ENCODE measurements around the gene ONECUT1.

The ONECUT1 gene

GRCh38 chr15:52780172-52780980 lies 9.8 kb downstream of the ONECUT1 start:
- peak; percentile 53 for DNase-seq

DNA sequence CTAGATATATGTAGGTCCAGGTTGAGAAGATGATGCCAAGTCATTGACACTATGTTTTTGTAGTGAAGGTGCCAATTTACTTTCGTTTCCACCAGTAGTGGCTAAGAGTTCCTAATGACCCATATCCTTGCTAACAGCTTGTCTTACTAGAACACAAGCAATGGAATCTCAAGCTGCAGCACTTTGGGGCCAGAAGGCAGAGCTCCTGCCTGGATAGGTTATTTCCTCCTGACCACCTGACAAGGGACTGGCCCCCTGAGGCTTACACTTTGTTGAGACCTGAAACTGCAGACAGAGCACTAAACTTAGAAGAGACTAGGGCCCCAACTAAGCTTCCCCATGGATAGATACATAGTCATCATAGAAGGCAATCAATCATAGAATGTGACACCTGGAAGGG lies 11.7 kb downstream of the ONECUT1 start:
- no peak for DNase-seq

DNA sequence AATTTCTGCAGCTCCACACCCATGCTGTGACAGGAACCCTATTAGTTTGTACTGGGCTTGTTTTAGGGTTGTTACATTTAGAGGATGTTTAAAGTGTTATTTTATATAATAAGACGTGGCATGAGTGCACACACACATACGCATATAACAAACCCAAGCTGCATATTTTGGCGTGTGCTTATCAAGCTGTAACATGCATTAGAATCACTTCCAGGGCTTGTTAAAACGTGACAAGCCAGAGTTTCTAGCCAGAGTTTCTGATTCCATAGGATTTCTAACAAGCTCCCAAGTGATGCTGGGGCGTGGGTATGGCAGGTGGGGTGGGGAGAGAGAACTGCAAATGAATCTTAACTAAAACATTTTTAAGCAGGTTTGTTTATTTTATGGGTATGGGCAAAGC lies 17.4 kb downstream of the ONECUT1 start:
- no peak for DNase-seq

DNA sequence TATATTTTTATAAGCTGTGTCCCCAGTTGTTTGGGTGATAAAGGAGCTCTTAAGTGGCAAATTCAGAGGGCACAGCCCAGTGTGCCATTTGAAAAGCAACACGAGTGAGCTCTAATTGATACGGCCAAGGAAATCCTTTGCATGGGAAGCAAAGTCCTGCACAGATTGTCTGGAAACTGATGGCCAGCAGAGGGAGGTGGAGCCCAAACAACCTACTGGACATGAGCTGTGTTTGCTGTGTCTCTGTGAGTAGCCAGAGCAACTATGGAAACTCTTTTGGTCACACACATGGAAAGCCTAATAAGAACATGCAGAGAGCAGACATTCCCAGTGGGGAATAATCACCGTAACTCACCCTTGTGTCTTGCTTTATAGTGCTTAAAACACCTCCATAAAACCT lies 24.4 kb downstream of the ONECUT1 start:
- DNase-seq, result no peak

DNA sequence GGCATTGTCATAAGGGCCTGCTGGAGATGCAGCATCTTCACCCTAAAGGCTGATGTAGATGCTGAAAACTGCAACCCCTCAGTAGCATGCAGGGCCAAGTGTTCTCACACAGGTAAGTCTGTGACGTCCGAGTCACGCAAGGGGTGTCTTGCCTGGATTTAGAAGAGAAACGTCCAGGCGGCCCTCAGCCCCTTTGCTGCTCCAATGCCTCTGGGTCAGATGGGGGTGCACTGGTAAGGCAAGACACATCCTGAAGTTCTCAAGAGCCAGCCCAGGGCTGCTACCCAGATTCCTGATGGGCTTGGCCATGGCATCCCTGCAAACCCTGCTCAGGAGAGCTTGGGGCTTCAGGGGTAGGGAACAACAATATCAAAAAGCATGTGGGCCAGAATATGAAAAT lies 25.4 kb downstream of the ONECUT1 start:
- DNase-seq, result no peak

- no peak for DNase-seq
Observed at GRCh38 chr15:52762621-52763020, 27.5 kb downstream of the ONECUT1 start.

DNA sequence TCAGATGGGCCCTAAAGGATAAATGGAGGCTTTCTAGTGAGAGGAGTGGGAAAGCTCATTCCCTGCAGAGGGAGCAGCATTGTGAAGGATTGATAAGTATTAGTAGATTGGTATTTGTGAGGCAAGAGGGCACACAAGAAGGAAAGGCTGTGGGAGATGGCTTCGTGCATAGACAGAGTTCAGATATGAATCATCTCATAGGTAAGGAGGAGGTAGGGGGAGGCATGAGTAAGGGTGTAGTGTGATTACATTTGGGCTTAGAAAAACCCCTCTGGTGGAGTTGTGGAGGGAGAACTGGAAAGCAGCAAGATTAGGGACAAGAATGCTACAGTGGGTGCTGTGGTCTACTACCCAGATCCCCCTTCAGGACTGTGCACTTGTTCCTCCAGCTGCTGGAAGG lies 29.6 kb downstream of the ONECUT1 start:
- DNase-seq, result no peak

- DNase-seq, result no peak
Observed at GRCh38 chr15:52759969-52760368, 30.2 kb downstream of the ONECUT1 start.

- no peak for DNase-seq
Observed at GRCh38 chr15:52757496-52757895, 32.6 kb downstream of the ONECUT1 start.

GRCh38 chr15:52751522-52751921 lies 38.6 kb downstream of the ONECUT1 start:
- DNase-seq, result no peak

DNA sequence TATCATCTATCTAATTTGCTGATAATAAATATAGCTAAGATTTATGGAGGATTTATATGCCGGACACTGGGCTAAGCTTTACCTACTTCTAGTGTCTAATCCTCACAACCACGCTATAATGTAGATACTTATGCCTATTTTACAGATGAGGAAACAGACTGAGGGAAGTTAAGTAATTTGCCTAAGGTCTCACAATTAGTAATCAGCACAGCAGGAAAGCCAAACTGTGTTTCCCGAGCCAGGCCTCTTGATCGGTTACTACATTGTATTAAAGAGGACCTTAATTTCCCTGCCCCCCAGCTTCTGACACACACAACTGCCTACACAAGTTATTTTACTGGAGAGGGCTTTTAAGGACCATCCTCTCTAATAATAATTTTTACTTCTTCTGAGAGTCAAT lies 40.9 kb downstream of the ONECUT1 start:
- DNase-seq, result no peak

GRCh38 chr15:52746162-52746757 lies 43.9 kb downstream of the ONECUT1 start:
- no peak for DNase-seq

DNA sequence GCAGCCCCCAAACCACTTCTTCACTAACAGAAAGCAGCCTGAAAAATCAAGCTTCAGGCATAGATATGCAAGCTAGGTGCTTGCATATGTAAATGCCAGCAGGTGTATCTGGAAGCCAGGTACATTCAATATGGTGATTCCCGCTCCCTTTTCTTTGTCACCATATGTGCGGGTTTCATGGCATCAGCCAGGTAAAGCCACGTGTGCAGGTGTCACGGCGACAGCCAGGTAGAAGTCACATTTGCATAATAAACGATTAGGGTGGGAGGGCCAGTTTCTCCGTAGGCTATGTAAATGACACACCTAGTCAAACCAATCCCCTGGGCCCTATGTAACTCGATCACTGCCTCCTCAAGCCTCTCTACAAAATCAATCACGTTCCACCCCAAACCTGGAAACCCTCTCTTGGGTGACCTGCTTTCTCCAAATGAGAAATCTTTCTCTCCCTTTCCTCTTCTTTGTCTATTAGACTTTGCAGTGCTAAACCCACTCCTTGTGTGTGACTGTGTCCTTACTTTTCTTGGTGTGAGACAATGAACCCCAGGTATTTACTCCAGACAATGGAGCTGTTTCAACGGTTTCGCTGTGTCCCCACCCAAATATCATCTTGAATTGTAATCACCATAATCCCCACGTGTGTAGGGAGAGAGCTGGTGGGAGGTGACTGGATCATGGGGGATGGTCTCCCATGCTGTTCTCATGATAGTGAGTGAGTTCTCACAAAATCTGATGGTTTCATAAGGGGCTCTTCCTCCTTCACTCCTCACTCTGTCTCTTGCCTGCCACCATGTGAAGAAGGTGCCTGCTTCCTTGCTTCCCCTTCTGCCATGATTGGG lies 44.6 kb downstream of the ONECUT1 start:
- no peak for DNase-seq

GRCh38 chr15:52738311-52738710 lies 51.8 kb downstream of the ONECUT1 start:
- no peak for DNase-seq

DNA sequence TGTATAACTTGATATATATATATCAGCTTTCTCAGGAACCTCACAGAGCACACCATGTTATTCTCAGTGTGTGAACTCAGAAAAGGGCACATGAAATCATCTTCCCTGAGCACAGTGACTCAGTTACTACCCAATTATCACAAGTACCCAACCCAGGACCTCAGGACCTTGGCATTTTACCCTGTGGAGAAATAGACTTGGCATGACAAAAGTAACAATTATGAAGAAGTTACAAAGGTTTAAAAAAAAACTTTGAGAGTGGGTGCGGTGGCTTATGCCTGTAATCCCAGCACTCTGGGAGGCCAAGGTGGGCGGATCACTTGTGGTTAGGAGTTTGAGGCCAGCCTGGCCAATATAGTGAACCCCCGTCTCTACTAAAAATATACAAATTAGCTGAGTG lies 52.4 kb downstream of the ONECUT1 start:
- DNase-seq, result no peak

DNA sequence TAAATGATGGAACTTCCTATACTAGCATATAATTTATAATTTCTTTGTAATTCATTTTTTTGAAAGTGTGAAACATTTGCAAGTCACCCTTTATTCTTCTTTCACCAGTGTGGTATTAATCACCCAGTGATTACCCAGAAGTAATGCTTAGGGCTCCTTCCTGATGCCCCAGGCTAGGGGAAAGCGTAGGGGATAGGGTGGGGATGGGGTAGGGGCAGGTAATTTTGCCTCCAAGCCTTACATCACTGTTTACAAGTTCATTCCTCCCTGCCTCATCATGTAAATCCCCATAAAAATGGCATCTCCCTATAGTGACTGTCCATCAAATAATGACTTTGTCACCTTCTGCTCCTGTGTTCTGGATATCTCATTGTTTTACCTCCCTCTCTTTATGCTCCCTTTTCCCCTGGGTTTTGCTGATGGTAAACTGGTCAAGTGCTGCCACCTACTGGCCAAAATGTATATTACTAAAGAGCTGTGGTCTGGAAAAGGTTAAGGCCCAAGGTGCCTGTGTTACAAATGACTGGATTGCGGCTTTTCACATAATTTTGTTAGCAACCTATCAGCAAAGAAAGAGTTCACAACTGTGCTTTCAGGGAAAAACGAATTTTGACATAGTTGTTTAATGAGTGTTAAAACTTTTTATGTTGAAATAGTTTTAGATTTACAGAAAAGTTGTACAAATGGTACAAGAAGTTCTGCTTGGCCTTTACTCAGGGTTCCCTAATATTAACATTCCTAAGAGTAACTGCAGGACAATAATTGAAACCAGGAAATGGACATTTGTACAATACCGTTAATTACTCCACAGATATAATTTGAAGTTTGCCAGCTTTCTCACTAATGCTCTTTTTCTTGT lies 54.7 kb downstream of the ONECUT1 start:
- DNase-seq, result peak; percentile 54

DNA sequence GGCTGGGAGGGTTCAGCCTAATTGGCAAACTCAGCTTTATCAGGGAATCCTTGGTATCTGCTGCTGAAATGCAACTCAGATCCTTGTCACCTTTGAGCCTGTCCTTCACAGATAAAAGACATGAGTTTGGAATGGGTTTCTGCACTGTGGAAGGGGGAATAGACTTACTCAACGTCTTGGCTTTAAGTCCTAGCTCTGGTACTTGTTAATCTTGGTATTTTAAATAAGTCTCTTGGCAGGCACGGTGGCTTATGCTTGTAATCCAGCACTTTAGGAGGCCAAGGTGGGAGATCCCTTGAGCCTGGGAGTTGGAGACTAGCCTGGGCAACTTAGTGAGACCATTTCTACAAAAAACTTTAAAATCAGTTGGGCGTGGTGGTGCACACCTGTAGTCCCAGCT lies 55.8 kb downstream of the ONECUT1 start:
- DNase-seq, result no peak

- DNase-seq, result no peak
Observed at GRCh38 chr15:52733696-52734255, 56.4 kb downstream of the ONECUT1 start.

GRCh38 chr15:52733088-52733487 lies 57.0 kb downstream of the ONECUT1 start:
- DNase-seq, result no peak

GRCh38 chr15:52732551-52732950 lies 57.6 kb downstream of the ONECUT1 start:
- no peak for DNase-seq

- DNase-seq, result no peak
Observed at GRCh38 chr15:52731732-52732470, 58.2 kb downstream of the ONECUT1 start.

- DNase-seq, result no peak
Observed at GRCh38 chr15:52731004-52731403, 59.1 kb downstream of the ONECUT1 start.
